ENCODE results near the gene GATB. TPM values are rescaled to one million over a fixed set of nuclear protein-coding genes. Genes with fewer than 3 reads are reported as not detected.

GATB gene
- total and polyA plus RNA-seq, 2 experiments from 2014 or later: 18.0 to 20.0 TPM

- H3K27ac ChIP-seq: no peak overlapping the region
- TF ChIP-seq EZH2 (IDR thresholded peaks at IDR 0.05; ENCODE audit: insufficient read depth, poor library complexity, severe bottlenecking) (no peak), EZH2phosphoT487 (IDR thresholded peaks at IDR 0.05; ENCODE audit: insufficient read depth, low read depth) (no peak)
- no peaks in the 10 kb centered on the region for H3K9me3 ChIP-seq (ENCODE audit: low read depth)
- WGBS, 2 experiments (ENCODE audit: low coverage in 1 of 2, low lambda C conversion rate in 2 of 2, missing lambda C conversion rate in 2 of 2): 92 to 96% methylated on average over 6 of the region's 6 CpGs
- no peak overlapping the region for H2AFZ ChIP-seq
- H3K9me2 ChIP-seq (ENCODE audit: insufficient read depth): no peaks in the 10 kb centered on the region
- H3K9ac ChIP-seq: no peak overlapping the region
- H3K79me2 ChIP-seq (ENCODE audit: insufficient read depth): no peaks in the 10 kb centered on the region
- no peak overlapping the region for H3K4me3 ChIP-seq
- no peaks in the 10 kb centered on the region for H4K20me1 ChIP-seq (ENCODE audit: insufficient read depth)
- H3K4me1 ChIP-seq (ENCODE audit: insufficient read depth): no peaks in the 10 kb centered on the region
- no peaks in the 10 kb centered on the region for H3K36me3 ChIP-seq (ENCODE audit: low read depth)
- H3F3A ChIP-seq (ENCODE audit: insufficient read depth): no peaks in the 10 kb centered on the region
- peak; percentile 30 for DNase-seq
- in situ Hi-C loops (cut with MboI): no loop called here
- no peak overlapping the region for H3K4me2 ChIP-seq (ENCODE audit: unreplicated experiment)
- no peaks in the 10 kb centered on the region for H3K27me3 ChIP-seq (replicated peaks; ENCODE audit: insufficient read depth)
Measured at GRCh38 chr4:151798678-151799416, 38.0 kb upstream of the GATB start.

GRCh38 chr4:151797853-151798252 is 37.0 kb upstream of the GATB start:
- H3K4me1 ChIP-seq (ENCODE audit: insufficient read depth): no peaks in the 10 kb centered on the region
- H4K20me1 ChIP-seq (ENCODE audit: insufficient read depth): no peaks in the 10 kb centered on the region
- in situ Hi-C loops (cut with MboI): no loop called here
- no peaks in the 10 kb centered on the region for H3K27me3 ChIP-seq (replicated peaks; ENCODE audit: insufficient read depth)
- H3K9me3 ChIP-seq (ENCODE audit: low read depth): no peaks in the 10 kb centered on the region
- no peaks in the 10 kb centered on the region for H3K36me3 ChIP-seq (ENCODE audit: low read depth)
- H3K79me2 ChIP-seq (ENCODE audit: insufficient read depth): no peaks in the 10 kb centered on the region
- no peak overlapping the region for H3K4me3 ChIP-seq
- TF ChIP-seq EZH2phosphoT487 (IDR thresholded peaks at IDR 0.05; ENCODE audit: insufficient read depth, low read depth) (no peak), EZH2 (IDR thresholded peaks at IDR 0.05; ENCODE audit: insufficient read depth, poor library complexity, severe bottlenecking) (no peak)
- no peak overlapping the region for H3K4me2 ChIP-seq (ENCODE audit: unreplicated experiment)
- no peaks in the 10 kb centered on the region for H3K9me2 ChIP-seq (ENCODE audit: insufficient read depth)
- peak overlapping the region; percentile 20 for H3K27ac ChIP-seq
- H2AFZ ChIP-seq: peak overlapping the region; percentile 53; the same call in 1 of the 2 replicates
- peak; percentile 15 for DNase-seq
- H3K9ac ChIP-seq: 0 out of 2 replicates have a peak overlapping the region, but pooled peaks have one; percentile 17
- H3F3A ChIP-seq (ENCODE audit: insufficient read depth): no peaks in the 10 kb centered on the region

DNA sequence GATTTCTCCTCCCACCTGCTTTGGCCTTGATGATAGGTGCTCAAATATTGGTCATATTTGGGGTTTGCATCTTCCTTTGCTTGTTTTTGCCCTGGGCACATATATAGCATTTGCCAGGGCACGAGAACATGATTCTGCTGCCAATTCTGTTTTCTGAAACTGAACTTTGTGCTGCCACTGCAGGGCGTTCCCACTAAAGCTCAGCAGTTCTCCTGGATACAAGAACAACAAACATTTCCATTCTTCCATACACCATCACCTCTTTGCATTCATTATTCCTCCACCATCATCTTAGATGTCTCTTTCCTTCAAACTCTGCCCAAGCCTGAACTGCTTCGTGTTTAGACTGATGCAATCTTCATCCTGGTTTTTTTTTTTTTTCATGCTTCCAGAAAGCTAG is 36.3 kb upstream of the GATB start:
- H3K4me3 ChIP-seq: no peak overlapping the region
- in situ Hi-C loops (cut with MboI): no loop called here
- 0 out of 2 replicates have a peak overlapping the region, but pooled peaks have one; percentile 17 for H3K9ac ChIP-seq
- H3K9me3 ChIP-seq (ENCODE audit: low read depth): no peaks in the 10 kb centered on the region
- H3K4me2 ChIP-seq (ENCODE audit: unreplicated experiment): no peak overlapping the region
- TF ChIP-seq EZH2 (IDR thresholded peaks at IDR 0.05; ENCODE audit: insufficient read depth, poor library complexity, severe bottlenecking) (no peak), EZH2phosphoT487 (IDR thresholded peaks at IDR 0.05; ENCODE audit: insufficient read depth, low read depth) (no peak)
- peak; percentile 65 for DNase-seq
- H3K79me2 ChIP-seq (ENCODE audit: insufficient read depth): no peaks in the 10 kb centered on the region
- H3K4me1 ChIP-seq (ENCODE audit: insufficient read depth): no peaks in the 10 kb centered on the region
- WGBS, 2 experiments (ENCODE audit: low coverage in 1 of 2, low lambda C conversion rate in 2 of 2, missing lambda C conversion rate in 2 of 2): 14 to 22% methylated on average over 3 of the region's 3 CpGs
- peak overlapping the region; percentile 20 for H3K27ac ChIP-seq
- H3K9me2 ChIP-seq (ENCODE audit: insufficient read depth): no peaks in the 10 kb centered on the region
- H4K20me1 ChIP-seq (ENCODE audit: insufficient read depth): no peaks in the 10 kb centered on the region
- no peaks in the 10 kb centered on the region for H3F3A ChIP-seq (ENCODE audit: insufficient read depth)
- peak overlapping the region; percentile 53 for H2AFZ ChIP-seq
- no peaks in the 10 kb centered on the region for H3K36me3 ChIP-seq (ENCODE audit: low read depth)
- no peaks in the 10 kb centered on the region for H3K27me3 ChIP-seq (replicated peaks; ENCODE audit: insufficient read depth)

DNA sequence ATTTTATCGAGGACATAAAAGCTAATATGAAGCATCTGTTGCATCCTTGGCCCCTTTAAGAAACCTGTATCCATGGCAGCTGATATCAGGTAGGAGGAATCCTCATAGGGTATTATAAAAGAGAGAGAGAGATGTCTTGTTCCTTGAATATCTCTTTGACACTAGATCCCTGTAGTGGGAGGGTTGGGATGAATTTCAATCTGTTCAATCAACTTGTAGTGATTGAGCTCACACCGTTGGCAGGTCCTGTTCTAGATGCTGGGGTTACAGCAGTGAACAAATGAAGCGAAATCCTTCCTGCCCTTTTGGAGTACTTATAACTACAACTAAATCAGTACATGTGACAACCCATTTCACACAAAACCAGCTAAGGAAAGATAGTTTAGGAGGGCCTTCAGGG is 35.3 kb upstream of the GATB start:
- Histone ChIP-seq H3K27me3 (replicated peaks; ENCODE audit: insufficient read depth) (no peaks in the 10 kb centered on the region), H3K9me3 (ENCODE audit: low read depth) (no peaks in the 10 kb centered on the region), H3K4me3 (no peak overlapping the region), H3F3A (ENCODE audit: insufficient read depth) (no peaks in the 10 kb centered on the region), H2AFZ (no peak overlapping the region), H3K36me3 (ENCODE audit: low read depth) (no peaks in the 10 kb centered on the region), H4K20me1 (ENCODE audit: insufficient read depth) (no peaks in the 10 kb centered on the region), H3K4me1 (ENCODE audit: insufficient read depth) (no peaks in the 10 kb centered on the region), H3K4me2 (ENCODE audit: unreplicated experiment) (no peak overlapping the region), H3K9me2 (ENCODE audit: insufficient read depth) (no peaks in the 10 kb centered on the region), H3K27ac (no peak overlapping the region), H3K9ac (no peak overlapping the region), H3K79me2 (ENCODE audit: insufficient read depth) (no peaks in the 10 kb centered on the region)
- no peak for DNase-seq
- in situ Hi-C loops (cut with MboI): no loop called here
- 37 to 45% methylated on average over 3 of the region's 3 CpGs for WGBS, 2 experiments (ENCODE audit: low coverage in 1 of 2, low lambda C conversion rate in 2 of 2, missing lambda C conversion rate in 2 of 2)
- TF ChIP-seq EZH2 (IDR thresholded peaks at IDR 0.05; ENCODE audit: insufficient read depth, poor library complexity, severe bottlenecking) (no peak), EZH2phosphoT487 (IDR thresholded peaks at IDR 0.05; ENCODE audit: insufficient read depth, low read depth) (no peak)

Data from GM23248 (cell line).